ENCODE data around the gene AGGF1.
"Not testable (repeated sequence)": the region's sequence is repeated elsewhere in the genome, so short reads cannot be mapped to it uniquely, and the experiment has no call there.

The AGGF1 gene

DNA sequence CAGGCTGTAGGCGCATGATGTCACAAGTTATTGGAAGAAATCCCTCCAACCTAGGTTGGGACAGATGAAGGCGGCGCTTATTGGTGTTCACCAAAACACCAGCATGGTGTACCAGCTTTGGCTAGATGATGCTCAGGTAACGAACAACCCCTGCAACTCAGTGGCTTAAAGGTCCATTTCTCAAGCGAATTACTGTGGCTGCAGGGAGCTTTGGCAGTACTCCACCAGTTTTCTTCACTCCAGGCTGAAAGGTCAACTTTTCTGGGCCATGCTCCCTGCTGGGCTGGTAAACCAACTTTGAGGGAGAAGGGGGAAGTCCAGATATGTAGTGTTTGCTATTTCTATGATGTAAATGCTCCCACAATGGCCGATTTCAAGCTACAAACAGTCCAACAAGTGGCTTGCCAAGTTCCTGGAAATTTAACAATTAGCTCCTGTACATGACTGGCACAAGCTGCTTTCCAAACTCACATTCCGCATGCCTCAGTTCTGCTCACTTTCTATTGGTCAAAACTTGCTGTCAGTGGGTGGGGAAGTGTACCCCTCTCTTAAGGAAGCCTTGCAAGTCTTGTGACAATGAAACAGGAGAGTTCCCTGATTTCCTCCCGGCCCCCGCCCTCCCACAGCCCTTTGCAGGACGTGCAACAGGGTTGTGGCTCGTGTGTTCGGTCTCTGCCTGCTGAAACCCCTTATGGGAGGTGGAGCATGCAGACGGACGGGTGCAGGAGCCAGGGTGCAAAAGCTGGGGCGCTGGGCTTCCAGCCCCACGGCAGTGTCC lies 57.5 kb downstream of the AGGF1 start:
- no peak for DNase-seq

DNA sequence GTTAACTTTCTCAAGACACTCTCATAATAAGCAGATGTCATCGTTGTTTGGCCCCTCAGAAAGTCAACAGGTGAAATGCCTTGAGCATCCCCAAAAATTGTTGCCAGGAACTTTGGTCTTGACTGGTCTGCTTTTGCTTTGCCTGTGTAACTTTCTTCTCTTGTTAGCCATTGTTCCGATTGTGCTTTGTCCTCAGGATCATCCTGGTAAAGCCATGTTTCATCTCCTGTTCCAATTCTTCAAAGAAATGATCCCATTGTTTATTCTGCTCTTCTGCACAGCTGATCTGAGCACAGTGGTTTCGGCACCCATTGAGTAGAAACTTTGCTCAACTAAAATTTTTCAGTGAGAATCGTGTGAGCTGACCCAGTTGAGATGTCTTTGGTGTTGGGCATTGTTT lies 65.0 kb downstream of the AGGF1 start:
- no peak for DNase-seq

GRCh38 chr5:77101298-77101697 lies 71.1 kb downstream of the AGGF1 start:
- no peak for DNase-seq

DNA sequence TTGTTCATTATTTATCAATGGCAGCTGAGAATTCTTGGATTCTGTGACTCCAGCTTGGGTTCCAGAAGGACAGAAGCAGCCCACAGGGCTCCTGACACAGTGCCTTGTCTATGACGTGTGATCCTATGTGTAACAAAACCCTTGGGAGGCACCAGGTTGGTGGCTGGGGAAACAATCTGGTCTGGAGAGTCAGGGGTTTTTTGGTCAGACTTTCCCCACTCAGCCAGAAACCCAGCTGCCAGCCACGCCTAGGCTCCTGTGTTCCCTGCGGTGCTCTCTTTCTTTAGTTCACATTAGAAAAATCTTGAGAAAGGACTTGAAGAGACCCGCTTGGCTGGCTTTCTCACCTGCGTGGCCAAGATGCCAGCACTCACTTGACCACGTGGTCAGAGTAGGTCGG lies 72.3 kb downstream of the AGGF1 start:
- no peak for DNase-seq

DNA sequence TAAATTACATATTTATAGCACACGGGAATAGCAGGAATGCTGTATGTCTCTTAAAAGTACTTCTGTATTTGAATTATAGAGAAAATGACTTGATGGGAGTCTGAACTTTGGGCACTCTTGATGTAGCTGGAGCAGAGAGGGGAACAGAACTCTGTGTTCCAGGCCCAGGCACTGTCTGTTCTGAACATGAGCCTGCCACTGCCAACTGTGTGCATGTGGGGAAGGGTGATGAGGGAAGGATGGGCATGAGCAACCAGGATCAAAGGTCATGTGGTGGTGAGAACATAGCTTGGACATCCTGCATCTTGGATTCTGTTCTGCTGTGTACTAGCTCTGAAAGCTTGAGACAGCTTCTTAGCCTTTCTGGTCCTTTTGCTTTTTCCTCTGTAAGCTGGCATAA lies 73.3 kb downstream of the AGGF1 start:
- DNase-seq = no peak

- DNase-seq = no peak
These were observed 74.6 kb downstream of the AGGF1 start for GRCh38 chr5:77104813-77105212.

DNA sequence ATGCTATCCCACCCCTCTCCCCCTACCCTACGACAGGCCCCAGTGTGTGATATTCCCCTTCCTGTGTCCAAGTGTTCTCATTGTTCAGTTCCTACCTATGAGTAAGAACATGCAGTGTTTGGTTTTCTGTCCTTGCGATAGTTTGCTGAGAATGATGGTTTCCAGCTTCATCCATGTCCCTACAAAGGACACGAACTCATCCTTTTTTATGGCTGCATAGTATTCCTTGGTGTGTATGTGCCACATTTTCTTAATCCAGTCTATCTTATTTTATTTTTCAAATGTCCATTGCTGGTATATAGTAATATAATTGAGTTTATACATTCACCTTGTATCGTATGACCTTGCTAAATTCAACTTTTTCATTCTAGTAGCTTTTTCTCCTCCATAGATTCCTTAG lies 76.8 kb downstream of the AGGF1 start:
- DNase-seq = not testable (repeated sequence)

All from CD4-positive, alpha-beta T cell treated with Interleukin-4 for 4 hours (primary cell).